Spleen (tissue), 7 donors: Measurements from ENCODE around the gene SORCS2.

ENCODE experiments used
- CTCF ChIP-seq, 11 experiments: fragments of 200-600 bp in 7 of 11; fragments of 450-650 bp in 4 of 11; sonication (generic) in 4 of 11; IDR thresholded peaks in 8 of 11; conservative IDR thresholded peaks in 3 of 11; 1 replicate in 7 of 11; 2 replicates in 4 of 11; pipeline versions ENCODE4 v1.4.0 to v1.8.0; 2016 to 2021; ENCODE audit warnings: antibody characterized with exemption in 11 of 11, inconsistent platforms in 4 of 11, mild to moderate bottlenecking in 1 of 11
- POLR2A ChIP-seq, 3 donors: fragments of 450-650 bp; IDR thresholded peaks; one replicate each; pipeline ENCODE4 v1.5.1; 2017; ENCODE audit warnings: antibody characterized with exemption in 3 of 3, mild to moderate bottlenecking in 1 of 3
- POLR2AphosphoS5 ChIP-seq, 3 donors: sonication (generic); formaldehyde crosslinking; IDR thresholded peaks; one replicate each; pipeline ENCODE4 v1.5.1; 2017; ENCODE audit warnings: antibody characterized with exemption in 3 of 3
- donor health status: DM: no; HTN: no; CAD: no; lungs with moderate emphysema.
- donor health status: DM: no; HTN: no; CAD: no.
- donor health status: DM: no; HTN: no; CAD: no.

- TF ChIP-seq CTCF (IDR thresholded peaks at IDR 0.05 in 8 of 11, conservative IDR thresholded peaks at IDR 0.05 in 3 of 11) (no peak), POLR2A (IDR thresholded peaks at IDR 0.05) (no peak), POLR2AphosphoS5 (IDR thresholded peaks at IDR 0.05) (no peak)
These were observed 77.8 kb downstream of the SORCS2 start for GRCh38 chr4:7270121-7270520.
